Esophagus muscularis mucosa (tissue), 3 donors: ENCODE measurements around the gene ADAMTS20.

Experiments used
- EP300 ChIP-seq: sonication (generic); formaldehyde crosslinking; IDR thresholded peaks from one replicate; pipeline ENCODE4 v1.6.1; 2017; ENCODE audit warnings: antibody characterized with exemption
- TF ChIP-seq, protein P1 (sequence below), 3 experiments: fragments of 200-600 bp in 2 of 3; fragments of 450-650 bp in 1 of 3; sonication (generic) in 2 of 3; IDR thresholded peaks; one replicate each; pipeline ENCODE4 v1.5.1; 2017 to 2019; ENCODE audit warnings: antibody characterized with exemption in 3 of 3, mild to moderate bottlenecking in 2 of 3, moderate library complexity in 1 of 3

DNA sequence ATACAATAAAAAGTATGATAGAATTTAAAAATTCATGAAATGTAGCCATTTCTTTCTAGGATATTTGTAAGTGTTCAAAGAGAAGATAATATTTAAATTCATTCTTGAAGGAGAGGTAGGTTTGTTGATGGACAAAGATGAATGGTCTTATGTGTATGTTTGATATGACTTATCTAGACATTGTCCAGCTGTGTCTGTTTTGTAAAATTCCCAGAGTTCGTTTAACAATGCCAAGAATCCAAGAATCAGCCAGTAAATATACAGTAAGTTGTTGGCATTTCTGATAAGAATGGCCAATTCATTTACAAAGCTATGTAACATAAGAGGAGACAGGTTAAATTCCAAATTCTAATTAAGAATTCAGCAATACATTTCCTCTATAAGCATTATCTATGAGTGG is 150.9 kb downstream of the ADAMTS20 start:
- no peak for TF ChIP-seq EP300
- TF ChIP-seq, protein P1, sequence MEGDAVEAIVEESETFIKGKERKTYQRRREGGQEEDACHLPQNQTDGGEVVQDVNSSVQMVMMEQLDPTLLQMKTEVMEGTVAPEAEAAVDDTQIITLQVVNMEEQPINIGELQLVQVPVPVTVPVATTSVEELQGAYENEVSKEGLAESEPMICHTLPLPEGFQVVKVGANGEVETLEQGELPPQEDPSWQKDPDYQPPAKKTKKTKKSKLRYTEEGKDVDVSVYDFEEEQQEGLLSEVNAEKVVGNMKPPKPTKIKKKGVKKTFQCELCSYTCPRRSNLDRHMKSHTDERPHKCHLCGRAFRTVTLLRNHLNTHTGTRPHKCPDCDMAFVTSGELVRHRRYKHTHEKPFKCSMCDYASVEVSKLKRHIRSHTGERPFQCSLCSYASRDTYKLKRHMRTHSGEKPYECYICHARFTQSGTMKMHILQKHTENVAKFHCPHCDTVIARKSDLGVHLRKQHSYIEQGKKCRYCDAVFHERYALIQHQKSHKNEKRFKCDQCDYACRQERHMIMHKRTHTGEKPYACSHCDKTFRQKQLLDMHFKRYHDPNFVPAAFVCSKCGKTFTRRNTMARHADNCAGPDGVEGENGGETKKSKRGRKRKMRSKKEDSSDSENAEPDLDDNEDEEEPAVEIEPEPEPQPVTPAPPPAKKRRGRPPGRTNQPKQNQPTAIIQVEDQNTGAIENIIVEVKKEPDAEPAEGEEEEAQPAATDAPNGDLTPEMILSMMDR (IDR thresholded peaks at IDR 0.05) = no peak
